HepG2 (cell line): ENCODE measurements around the gene PIEZO1. TPM values are rescaled to one million over a fixed set of nuclear protein-coding genes. Genes with fewer than 3 reads are reported as not detected.

Source experiments
- ATM ChIP-seq: fragments of 450-650 bp; IDR thresholded peaks from 2 replicates; pipeline ENCODE4 v1.7.1; 2017; ENCODE audit warnings: mild to moderate bottlenecking, borderline replicate concordance
- DR1 ChIP-seq: sonication (generic); formaldehyde crosslinking; IDR thresholded peaks from 2 replicates; pipeline ENCODE4 v1.8.0; 2021; ENCODE audit warnings: mild to moderate bottlenecking, missing genetic modification reagents, inconsistent platforms
- KAT2B ChIP-seq: fragments of 150-350 bp; IDR thresholded peaks from 2 replicates; pipeline ENCODE4 v1.6.1; 2014; ENCODE audit warnings: low read depth, low read length, borderline replicate concordance
- MEIS2 ChIP-seq: sonication (generic); formaldehyde crosslinking; IDR thresholded peaks from 2 replicates; pipeline ENCODE4 v1.9.0; 2021; ENCODE audit warnings: mild to moderate bottlenecking, missing genetic modification reagents
- ZNF138 ChIP-seq: sonication (generic); formaldehyde crosslinking; IDR thresholded peaks from 2 replicates; pipeline ENCODE4 v1.5.0; 2020; ENCODE audit warnings: mild to moderate bottlenecking, low read depth, missing genetic modification reagents
- ZNF20 ChIP-seq: sonication (generic); formaldehyde crosslinking; IDR thresholded peaks from 2 replicates; pipeline ENCODE4 v1.4.0; 2020; ENCODE audit warnings: mild to moderate bottlenecking, moderate library complexity, missing genetic modification reagents
- ZNF672 ChIP-seq: sonication (generic); formaldehyde crosslinking; IDR thresholded peaks from 2 replicates; pipeline ENCODE4 v1.8.1; 2022; ENCODE audit warnings: missing genetic modification reagents
- polyA plus RNA-seq, 8 experiments: library from polyadenylated mRNA; depleted of rRNA in 3 of 8; stranded (reverse) in 7 of 8; unstranded in 1 of 8; fragments of >200 nt; fragmentation: Illumina TruSeq in 4 of 8; extraction: Trizol in 4 of 8; gene quantifications; 2 replicates each; pipeline versions ENCODE4 v1.2.1 to v1.2.3, GENCODE V29; 2011 to 2016; ENCODE audit warnings: low read depth in 4 of 8, missing spikeins in 1 of 8, mixed read lengths in 1 of 8; ENCODE audit not compliant: insufficient read depth in 1 of 8
- total RNA-seq, 5 experiments: library from RNA; depleted of rRNA; stranded (reverse); fragments of >200 nt; fragmentation: Illumina TruSeq; extraction: Trizol; gene quantifications; 2 replicates each; pipeline ENCODE4 v1.2.3, GENCODE V29; 2016; ENCODE audit warnings: low read depth in 1 of 5
- TF ChIP-seq, protein P1 (sequence below): sonication (generic); formaldehyde crosslinking; IDR thresholded peaks from 2 replicates; pipeline ENCODE4 v1.4.0; 2020; ENCODE audit warnings: mild to moderate bottlenecking, missing genetic modification reagents
- TF ChIP-seq, protein P2 (sequence below): sonication (generic); formaldehyde crosslinking; IDR thresholded peaks from 2 replicates; pipeline ENCODE4 v1.4.0; 2020; ENCODE audit warnings: missing genetic modification reagents, borderline replicate concordance
- TF ChIP-seq, protein P3 (sequence below): sonication (generic); formaldehyde crosslinking; IDR thresholded peaks from 2 replicates; pipeline ENCODE4 v1.4.0; 2020; ENCODE audit warnings: missing genetic modification reagents
- TF ChIP-seq, protein P4 (sequence below): sonication (generic); formaldehyde crosslinking; IDR thresholded peaks from 2 replicates; pipeline ENCODE4 v1.5.0; 2020; ENCODE audit warnings: mild to moderate bottlenecking, missing genetic modification reagents
- TF ChIP-seq, protein P5 (sequence below): sonication (generic); formaldehyde crosslinking; IDR thresholded peaks from 2 replicates; pipeline ENCODE4 v1.4.0; 2020; ENCODE audit warnings: missing genetic modification reagents

PIEZO1 gene
- total and polyA plus RNA-seq, 2 of the 13 experiments (the other 11 are each of a cell fraction or from before 2014, with no cell fraction given): 67.9 to 85.0 TPM

DNA sequence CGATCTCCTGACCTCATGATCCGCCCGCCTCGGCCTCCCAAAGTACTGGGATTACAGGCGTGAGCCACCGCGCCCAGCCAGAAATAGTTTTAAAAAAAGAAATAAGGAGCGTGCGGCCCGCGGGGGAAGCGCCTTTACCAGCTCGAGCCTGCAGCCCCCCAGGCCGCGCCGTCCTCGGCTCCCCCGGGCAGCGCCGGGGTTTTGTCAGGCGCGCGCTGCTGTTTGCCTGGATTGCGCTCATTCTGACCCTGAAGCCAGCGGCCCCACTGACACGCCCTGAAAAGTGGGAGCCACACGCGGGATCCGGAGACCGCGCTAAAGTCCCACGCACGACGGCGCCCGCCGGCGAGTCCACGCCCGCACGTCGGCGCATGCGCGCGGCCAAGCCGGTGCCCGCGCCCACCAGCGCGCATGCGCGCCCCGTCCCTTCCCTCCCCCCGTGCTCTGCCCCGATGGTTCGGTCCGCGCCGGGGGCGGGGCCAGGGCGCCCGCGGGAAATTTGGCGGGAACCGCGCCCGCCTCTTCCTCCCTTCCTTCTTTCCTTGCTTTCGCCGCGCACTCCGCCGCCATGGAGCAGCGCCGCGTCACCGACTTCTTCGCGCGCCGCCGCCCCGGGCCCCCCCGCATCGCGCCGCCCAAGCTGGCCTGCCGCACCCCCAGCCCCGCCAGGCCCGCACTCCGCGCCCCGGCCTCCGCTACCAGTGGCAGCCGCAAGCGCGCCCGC lies 18.4 kb upstream of the PIEZO1 start, which contains the start of gene CDT1 (continued):
- TF ChIP-seq, protein P1, sequence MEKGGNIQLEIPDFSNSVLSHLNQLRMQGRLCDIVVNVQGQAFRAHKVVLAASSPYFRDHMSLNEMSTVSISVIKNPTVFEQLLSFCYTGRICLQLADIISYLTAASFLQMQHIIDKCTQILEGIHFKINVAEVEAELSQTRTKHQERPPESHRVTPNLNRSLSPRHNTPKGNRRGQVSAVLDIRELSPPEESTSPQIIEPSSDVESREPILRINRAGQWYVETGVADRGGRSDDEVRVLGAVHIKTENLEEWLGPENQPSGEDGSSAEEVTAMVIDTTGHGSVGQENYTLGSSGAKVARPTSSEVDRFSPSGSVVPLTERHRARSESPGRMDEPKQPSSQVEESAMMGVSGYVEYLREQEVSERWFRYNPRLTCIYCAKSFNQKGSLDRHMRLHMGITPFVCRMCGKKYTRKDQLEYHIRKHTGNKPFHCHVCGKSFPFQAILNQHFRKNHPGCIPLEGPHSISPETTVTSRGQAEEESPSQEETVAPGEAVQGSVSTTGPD (CRISPR knock-in tag): no peak
- TF ChIP-seq ZNF20: no peak
- TF ChIP-seq ZNF672 (CRISPR knock-in tag): no peak
- no peak for TF ChIP-seq KAT2B
- TF ChIP-seq DR1 (CRISPR knock-in tag): peak; percentile 73; the same call in 1 of the 2 replicates
- TF ChIP-seq, protein P2, sequence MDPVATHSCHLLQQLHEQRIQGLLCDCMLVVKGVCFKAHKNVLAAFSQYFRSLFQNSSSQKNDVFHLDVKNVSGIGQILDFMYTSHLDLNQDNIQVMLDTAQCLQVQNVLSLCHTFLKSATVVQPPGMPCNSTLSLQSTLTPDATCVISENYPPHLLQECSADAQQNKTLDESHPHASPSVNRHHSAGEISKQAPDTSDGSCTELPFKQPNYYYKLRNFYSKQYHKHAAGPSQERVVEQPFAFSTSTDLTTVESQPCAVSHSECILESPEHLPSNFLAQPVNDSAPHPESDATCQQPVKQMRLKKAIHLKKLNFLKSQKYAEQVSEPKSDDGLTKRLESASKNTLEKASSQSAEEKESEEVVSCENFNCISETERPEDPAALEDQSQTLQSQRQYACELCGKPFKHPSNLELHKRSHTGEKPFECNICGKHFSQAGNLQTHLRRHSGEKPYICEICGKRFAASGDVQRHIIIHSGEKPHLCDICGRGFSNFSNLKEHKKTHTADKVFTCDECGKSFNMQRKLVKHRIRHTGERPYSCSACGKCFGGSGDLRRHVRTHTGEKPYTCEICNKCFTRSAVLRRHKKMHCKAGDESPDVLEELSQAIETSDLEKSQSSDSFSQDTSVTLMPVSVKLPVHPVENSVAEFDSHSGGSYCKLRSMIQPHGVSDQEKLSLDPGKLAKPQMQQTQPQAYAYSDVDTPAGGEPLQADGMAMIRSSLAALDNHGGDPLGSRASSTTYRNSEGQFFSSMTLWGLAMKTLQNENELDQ: no peak
- TF ChIP-seq ATM: no peak
- TF ChIP-seq, protein P3, sequence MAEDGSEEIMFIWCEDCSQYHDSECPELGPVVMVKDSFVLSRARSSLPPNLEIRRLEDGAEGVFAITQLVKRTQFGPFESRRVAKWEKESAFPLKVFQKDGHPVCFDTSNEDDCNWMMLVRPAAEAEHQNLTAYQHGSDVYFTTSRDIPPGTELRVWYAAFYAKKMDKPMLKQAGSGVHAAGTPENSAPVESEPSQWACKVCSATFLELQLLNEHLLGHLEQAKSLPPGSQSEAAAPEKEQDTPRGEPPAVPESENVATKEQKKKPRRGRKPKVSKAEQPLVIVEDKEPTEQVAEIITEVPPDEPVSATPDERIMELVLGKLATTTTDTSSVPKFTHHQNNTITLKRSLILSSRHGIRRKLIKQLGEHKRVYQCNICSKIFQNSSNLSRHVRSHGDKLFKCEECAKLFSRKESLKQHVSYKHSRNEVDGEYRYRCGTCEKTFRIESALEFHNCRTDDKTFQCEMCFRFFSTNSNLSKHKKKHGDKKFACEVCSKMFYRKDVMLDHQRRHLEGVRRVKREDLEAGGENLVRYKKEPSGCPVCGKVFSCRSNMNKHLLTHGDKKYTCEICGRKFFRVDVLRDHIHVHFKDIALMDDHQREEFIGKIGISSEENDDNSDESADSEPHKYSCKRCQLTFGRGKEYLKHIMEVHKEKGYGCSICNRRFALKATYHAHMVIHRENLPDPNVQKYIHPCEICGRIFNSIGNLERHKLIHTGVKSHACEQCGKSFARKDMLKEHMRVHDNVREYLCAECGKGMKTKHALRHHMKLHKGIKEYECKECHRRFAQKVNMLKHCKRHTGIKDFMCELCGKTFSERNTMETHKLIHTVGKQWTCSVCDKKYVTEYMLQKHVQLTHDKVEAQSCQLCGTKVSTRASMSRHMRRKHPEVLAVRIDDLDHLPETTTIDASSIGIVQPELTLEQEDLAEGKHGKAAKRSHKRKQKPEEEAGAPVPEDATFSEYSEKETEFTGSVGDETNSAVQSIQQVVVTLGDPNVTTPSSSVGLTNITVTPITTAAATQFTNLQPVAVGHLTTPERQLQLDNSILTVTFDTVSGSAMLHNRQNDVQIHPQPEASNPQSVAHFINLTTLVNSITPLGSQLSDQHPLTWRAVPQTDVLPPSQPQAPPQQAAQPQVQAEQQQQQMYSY (CRISPR knock-in tag): peak; percentile 48; the same call in 1 of the 2 replicates
- TF ChIP-seq, protein P4, sequence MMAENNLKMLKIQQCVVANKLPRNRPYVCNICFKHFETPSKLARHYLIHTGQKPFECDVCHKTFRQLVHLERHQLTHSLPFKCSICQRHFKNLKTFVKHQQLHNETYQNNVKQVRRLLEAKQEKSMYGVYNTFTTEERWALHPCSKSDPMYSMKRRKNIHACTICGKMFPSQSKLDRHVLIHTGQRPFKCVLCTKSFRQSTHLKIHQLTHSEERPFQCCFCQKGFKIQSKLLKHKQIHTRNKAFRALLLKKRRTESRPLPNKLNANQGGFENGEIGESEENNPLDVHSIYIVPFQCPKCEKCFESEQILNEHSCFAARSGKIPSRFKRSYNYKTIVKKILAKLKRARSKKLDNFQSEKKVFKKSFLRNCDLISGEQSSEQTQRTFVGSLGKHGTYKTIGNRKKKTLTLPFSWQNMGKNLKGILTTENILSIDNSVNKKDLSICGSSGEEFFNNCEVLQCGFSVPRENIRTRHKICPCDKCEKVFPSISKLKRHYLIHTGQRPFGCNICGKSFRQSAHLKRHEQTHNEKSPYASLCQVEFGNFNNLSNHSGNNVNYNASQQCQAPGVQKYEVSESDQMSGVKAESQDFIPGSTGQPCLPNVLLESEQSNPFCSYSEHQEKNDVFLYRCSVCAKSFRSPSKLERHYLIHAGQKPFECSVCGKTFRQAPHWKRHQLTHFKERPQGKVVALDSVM (CRISPR knock-in tag): peak; percentile 43; the same call in 1 of the 2 replicates
- TF ChIP-seq ZNF138: no peak
- TF ChIP-seq, protein P5, sequence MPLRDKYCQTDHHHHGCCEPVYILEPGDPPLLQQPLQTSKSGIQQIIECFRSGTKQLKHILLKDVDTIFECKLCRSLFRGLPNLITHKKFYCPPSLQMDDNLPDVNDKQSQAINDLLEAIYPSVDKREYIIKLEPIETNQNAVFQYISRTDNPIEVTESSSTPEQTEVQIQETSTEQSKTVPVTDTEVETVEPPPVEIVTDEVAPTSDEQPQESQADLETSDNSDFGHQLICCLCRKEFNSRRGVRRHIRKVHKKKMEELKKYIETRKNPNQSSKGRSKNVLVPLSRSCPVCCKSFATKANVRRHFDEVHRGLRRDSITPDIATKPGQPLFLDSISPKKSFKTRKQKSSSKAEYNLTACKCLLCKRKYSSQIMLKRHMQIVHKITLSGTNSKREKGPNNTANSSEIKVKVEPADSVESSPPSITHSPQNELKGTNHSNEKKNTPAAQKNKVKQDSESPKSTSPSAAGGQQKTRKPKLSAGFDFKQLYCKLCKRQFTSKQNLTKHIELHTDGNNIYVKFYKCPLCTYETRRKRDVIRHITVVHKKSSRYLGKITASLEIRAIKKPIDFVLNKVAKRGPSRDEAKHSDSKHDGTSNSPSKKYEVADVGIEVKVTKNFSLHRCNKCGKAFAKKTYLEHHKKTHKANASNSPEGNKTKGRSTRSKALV (CRISPR knock-in tag): 0 out of 2 replicates have a peak, but pooled peaks have one; percentile 66
- TF ChIP-seq MEIS2: peak; percentile 60; the same call in 1 of the 2 replicates
